ENCODE results near the gene BMI1.

GRCh38 chr10:22344249-22344648, 23.4 kb downstream of the BMI1 start:
- TF ChIP-seq CTCF (IDR thresholded peaks at IDR 0.05; ENCODE audit: insufficient read depth, low read length, poor library complexity, severe bottlenecking) (no peak), EZH2phosphoT487 (conservative IDR thresholded peaks at IDR 0.05; ENCODE audit: low read length) (no peak)
